Fibroblast of skin of left biceps (primary cell): ENCODE measurements around the gene SLC44A3.

Experiments
- DNase-seq, 2 experiments: peaks; one replicate each; pipeline ENCODE4 v3.0.0-alpha.2; 2013; ENCODE audit warnings: low read depth in 2 of 2

SLC44A3 gene

GRCh38 chr1:94819945-94820746 lies at the start of gene SLC44A3:
SLC44A3 (plus strand) TSS chr1:94820357; CDS start chr1:94820452, 95 bp downstream.
- no peak for DNase-seq

GRCh38 chr1:94772230-94772641 lies 47.9 kb upstream of the SLC44A3 start:
- no peak for DNase-seq

GRCh38 chr1:94772845-94773244 lies 47.3 kb upstream of the SLC44A3 start:
- DNase-seq: no peak

- no peak for DNase-seq
These were observed 46.8 kb upstream of the SLC44A3 start for GRCh38 chr1:94773296-94773809.

GRCh38 chr1:94773931-94774422 lies 46.2 kb upstream of the SLC44A3 start:
- DNase-seq: no peak

- no peak for DNase-seq
These were observed 43.7 kb upstream of the SLC44A3 start for GRCh38 chr1:94776474-94776873.

GRCh38 chr1:94777281-94777680 lies 42.9 kb upstream of the SLC44A3 start:
- no peak for DNase-seq

- DNase-seq: no peak
These were observed 41.3 kb upstream of the SLC44A3 start for GRCh38 chr1:94778808-94779207.

- peak; percentile 96 to 97 for DNase-seq
These were observed 36.6 kb upstream of the SLC44A3 start for GRCh38 chr1:94783342-94784189.

GRCh38 chr1:94784190-94784515 lies 36.0 kb upstream of the SLC44A3 start:
- no peak for DNase-seq

- no peak for DNase-seq
These were observed 32.5 kb upstream of the SLC44A3 start for GRCh38 chr1:94787691-94788090.

- DNase-seq: no peak
These were observed 29.9 kb upstream of the SLC44A3 start for GRCh38 chr1:94790246-94790645.

- no peak for DNase-seq
These were observed 29.5 kb upstream of the SLC44A3 start for GRCh38 chr1:94790670-94791069.

GRCh38 chr1:94792473-94793295 lies 27.5 kb upstream of the SLC44A3 start:
- peak; percentile 71 to 77 for DNase-seq

GRCh38 chr1:94793296-94793656 lies 26.9 kb upstream of the SLC44A3 start:
- DNase-seq: peak in 1 of 2 experiments; percentile 47

- DNase-seq: no peak
These were observed 24.7 kb upstream of the SLC44A3 start for GRCh38 chr1:94795434-94795833.

- DNase-seq: no peak
These were observed 23.9 kb upstream of the SLC44A3 start for GRCh38 chr1:94796266-94796665.

GRCh38 chr1:94797291-94797690 lies 22.9 kb upstream of the SLC44A3 start:
- no peak for DNase-seq

- no peak for DNase-seq
These were observed 22.1 kb upstream of the SLC44A3 start for GRCh38 chr1:94798054-94798453.

- DNase-seq: no peak
These were observed 21.7 kb upstream of the SLC44A3 start for GRCh38 chr1:94798462-94798861.

GRCh38 chr1:94799206-94799605 lies 21.0 kb upstream of the SLC44A3 start:
- DNase-seq: no peak
